H9 (cell line): ENCODE data around the gene INPP5A. TPM values are rescaled to one million over a fixed set of nuclear protein-coding genes. Genes with fewer than 3 reads are reported as not detected.
A peak's percentile ranks its signal among the peaks of the same experiment; 100 is the strongest.

Source experiments
- DNase-seq: peaks from one replicate; pipeline ENCODE4 v3.0.0-alpha.2; 2017
- H2AFZ ChIP-seq: one replicate; pipeline ENCODE4 v1.6.1; 2013; ENCODE audit warnings: mild to moderate bottlenecking, low read length, control low read depth, moderate library complexity
- H2AK5ac ChIP-seq: 2 replicates; pipeline ENCODE4 v1.6.1; 2013; ENCODE audit warnings: low read length, control low read depth, mixed read lengths; ENCODE audit not compliant: insufficient read length
- H2BK120ac ChIP-seq: one replicate; pipeline ENCODE4 v1.6.1; 2013; ENCODE audit warnings: low read depth, mild to moderate bottlenecking, low read length, control low read depth, inconsistent platforms; ENCODE audit not compliant: poor library complexity, severe bottlenecking
- H2BK12ac ChIP-seq: 2 replicates; pipeline ENCODE4 v1.6.1; 2013; ENCODE audit warnings: low read length, control low read depth, mixed read lengths, low read depth; ENCODE audit not compliant: insufficient read length
- H2BK15ac ChIP-seq: 2 replicates; pipeline ENCODE4 v1.6.1; 2013; ENCODE audit warnings: low read depth, low read length, control low read depth
- H2BK20ac ChIP-seq: one replicate; pipeline ENCODE4 v1.6.1; 2013; ENCODE audit warnings: low read depth, mild to moderate bottlenecking, low read length, control low read depth, inconsistent platforms; ENCODE audit not compliant: poor library complexity, severe bottlenecking
- H2BK5ac ChIP-seq: 2 replicates; pipeline ENCODE4 v1.6.1; 2013; ENCODE audit warnings: low read length, control low read depth, mixed read lengths; ENCODE audit not compliant: insufficient read length
- H3K14ac ChIP-seq: 2 replicates; pipeline ENCODE4 v1.6.1; 2013; ENCODE audit warnings: low read length, control low read depth; ENCODE audit not compliant: insufficient read depth
- H3K18ac ChIP-seq: 2 replicates; pipeline ENCODE4 v1.6.1; 2013; ENCODE audit warnings: low read depth, mild to moderate bottlenecking, mixed read lengths, low read length, control low read depth; ENCODE audit not compliant: insufficient read length
- H3K23ac ChIP-seq: 2 replicates; pipeline ENCODE4 v1.6.1; 2013; ENCODE audit warnings: low read length, control low read depth, mixed read lengths, low read depth; ENCODE audit not compliant: insufficient read length
- H3K23me2 ChIP-seq: 2 replicates; pipeline ENCODE4 v1.6.1; 2013; ENCODE audit warnings: low read depth, mild to moderate bottlenecking, mixed read lengths, low read length, control low read depth; ENCODE audit not compliant: insufficient read length, poor library complexity, severe bottlenecking
- H3K27ac ChIP-seq: 2 replicates; pipeline ENCODE4 v1.5.1; 2013; ENCODE audit warnings: low read length, control low read depth, mixed read lengths, low read depth; ENCODE audit not compliant: insufficient read length
- H3K27me3 ChIP-seq: 2 replicates; pipeline ENCODE4 v1.6.1; 2013; ENCODE audit warnings: low read length, control low read depth, inconsistent platforms; ENCODE audit not compliant: insufficient read depth
- H3K4ac ChIP-seq: 2 replicates; pipeline ENCODE4 v1.6.1; 2013; ENCODE audit warnings: low read depth, mild to moderate bottlenecking, control low read depth, inconsistent platforms, low read length, moderate library complexity
- H3K4me1 ChIP-seq: 2 replicates; pipeline ENCODE4 v1.6.1; 2013; ENCODE audit warnings: low read length, control low read depth, inconsistent platforms; ENCODE audit not compliant: insufficient read depth
- H3K4me2 ChIP-seq: 2 replicates; pipeline ENCODE4 v1.6.1; 2013; ENCODE audit warnings: low read length, control low read depth, mixed read lengths; ENCODE audit not compliant: insufficient read length, insufficient read depth
- H3K56ac ChIP-seq: 2 replicates; pipeline ENCODE4 v1.6.1; 2013; ENCODE audit warnings: low read depth, mild to moderate bottlenecking, mixed read lengths, low read length, control low read depth; ENCODE audit not compliant: insufficient read length
- H3K79me1 ChIP-seq: 2 replicates; pipeline ENCODE4 v1.6.1; 2013; ENCODE audit warnings: low read depth, mild to moderate bottlenecking, moderate library complexity, low read length, control low read depth, inconsistent platforms; ENCODE audit not compliant: insufficient read depth, poor library complexity, severe bottlenecking
- H3K79me2 ChIP-seq: 2 replicates; pipeline ENCODE4 v1.6.1; 2013; ENCODE audit warnings: low read length, control low read depth, inconsistent platforms; ENCODE audit not compliant: insufficient read depth
- H3K9ac ChIP-seq: 2 replicates; pipeline ENCODE4 v1.6.1; 2013; ENCODE audit warnings: low read length, control low read depth, mixed read lengths; ENCODE audit not compliant: insufficient read length; ENCODE audit errors: extremely low read depth
- H3K9me3 ChIP-seq: one replicate; pipeline ENCODE4 v1.6.1; 2013; ENCODE audit warnings: low read depth, low read length, inconsistent platforms; ENCODE audit not compliant: control insufficient read depth
- H3T11ph ChIP-seq: one replicate; pipeline ENCODE4 v1.6.1; 2013; ENCODE audit warnings: mild to moderate bottlenecking, low read length, control low read depth, inconsistent platforms
- H4K20me1 ChIP-seq: one replicate; pipeline ENCODE4 v1.6.1; 2013; ENCODE audit not compliant: control insufficient read depth, insufficient read length, insufficient read depth
- H4K5ac ChIP-seq: 2 replicates; pipeline ENCODE4 v1.6.1; 2013; ENCODE audit warnings: low read depth, mild to moderate bottlenecking, mixed read lengths, low read length, control low read depth; ENCODE audit not compliant: insufficient read length
- H4K8ac ChIP-seq: replicated peaks from 2 replicates; pipeline ENCODE4 v1.6.1; 2013; ENCODE audit warnings: low read length, control low read depth, mixed read lengths, low read depth; ENCODE audit not compliant: insufficient read length
- H4K91ac ChIP-seq: 2 replicates; pipeline ENCODE4 v1.6.1; 2013; ENCODE audit warnings: low read depth, mild to moderate bottlenecking, moderate library complexity, mixed read lengths, low read length, control low read depth; ENCODE audit not compliant: insufficient read length
- H3K27ac Mint-ChIP-seq, 3 experiments: 2 replicates in 2 of 3; 3 replicates in 1 of 3; pipeline ENCODE4 v1.8.0; 2020 to 2021; ENCODE audit warnings: mixed read lengths in 3 of 3, mild to moderate bottlenecking in 1 of 3, moderate library complexity in 1 of 3
- H3K27me3 Mint-ChIP-seq: 2 replicates; pipeline ENCODE4 v1.8.0; 2021; ENCODE audit warnings: low read depth, mild to moderate bottlenecking, moderate library complexity, mixed read lengths
- H3K36me3 Mint-ChIP-seq, 3 experiments: 2 replicates in 2 of 3; 3 replicates in 1 of 3; pipeline ENCODE4 v1.8.0; 2020 to 2021; ENCODE audit warnings: low read depth in 3 of 3, mixed read lengths in 3 of 3; ENCODE audit not compliant: insufficient read depth in 1 of 3
- H3K4me1 Mint-ChIP-seq, 2 experiments: 2 replicates each; pipeline ENCODE4 v1.8.0; 2020; ENCODE audit warnings: mixed read lengths in 2 of 2
- H3K4me3 Mint-ChIP-seq, 2 experiments: 2 replicates in 1 of 2; 3 replicates in 1 of 2; pipeline ENCODE4 v1.8.0; 2020 to 2021; ENCODE audit warnings: mild to moderate bottlenecking in 2 of 2, mixed read lengths in 2 of 2, moderate library complexity in 1 of 2
- H3K9me3 Mint-ChIP-seq, 2 experiments: 2 replicates in 1 of 2; 3 replicates in 1 of 2; pipeline ENCODE4 v1.8.0; 2020; ENCODE audit warnings: mild to moderate bottlenecking in 2 of 2, mixed read lengths in 2 of 2, moderate library complexity in 1 of 2
- WGBS: extraction: QIAGEN DNeasy Blood & Tissue Kit; methylation state at CpG from one replicate; pipeline ENCODE4 v1.1.7; 2013; ENCODE audit warnings: missing lambda C conversion rate, low lambda C conversion rate, mixed read lengths; ENCODE audit not compliant: insufficient read length; ENCODE audit errors: extremely low coverage; 5-methylcytosine and 5-hydroxymethylcytosine counted together
- total RNA-seq: library from RNA; stranded (reverse); gene quantifications from 2 replicates; pipeline ENCODE4 v1.2.1, GENCODE V29; 2021
- TF ChIP-seq, protein P1 (sequence below): fragments of 200-600 bp; sonication (generic); conservative IDR thresholded peaks from 3 replicates; pipeline ENCODE4 v1.8.0; 2021; ENCODE audit warnings: antibody characterized with exemption, mild to moderate bottlenecking

Gene INPP5A
- total RNA-seq, 1 experiment from 2014 or later = 17.7 TPM

GRCh38 chr10:132640326-132641125 lies 102.9 kb downstream of the INPP5A start:
- Mint-ChIP-seq H3K27me3 (peaks cover 7% of the 10 kb centered on the region), H3K4me1 (peaks cover 6 to 11% of the 10 kb centered on the region in 2 experiments; a peak in 3 of 4 replicates), H3K27ac (no peak overlapping the region), H3K36me3 (no peaks in the 10 kb centered on the region), H3K4me3 (no peak overlapping the region), H3K9me3 (peaks cover 7 to 11% of the 10 kb centered on the region in 2 experiments; a peak in 3 of 5 replicates)
- Histone ChIP-seq H3K27me3 (no peaks in the 10 kb centered on the region), H3K14ac (no peak overlapping the region), H3K23me2 (no peaks in the 10 kb centered on the region), H4K8ac (no peak overlapping the region), H2AK5ac (no peak overlapping the region), H3K9me3 (no peaks in the 10 kb centered on the region), H2BK20ac (no peak overlapping the region), H3K27ac (no peak overlapping the region), H2BK12ac (no peak overlapping the region), H3K18ac (no peak overlapping the region), H3K23ac (no peak overlapping the region), H2BK120ac (no peak overlapping the region), H3T11ph (no peak overlapping the region), H3K4me1 (no peaks in the 10 kb centered on the region; the same call in 1 of the 2 replicates), H3K79me1 (no peaks in the 10 kb centered on the region), H4K91ac (no peak overlapping the region), H3K4ac (no peak overlapping the region), H3K56ac (no peak overlapping the region), H2BK5ac (no peak overlapping the region), H3K4me2 (no peak overlapping the region), H4K20me1 (no peaks in the 10 kb centered on the region), H2AFZ (no peak overlapping the region), H3K79me2 (no peaks in the 10 kb centered on the region), H4K5ac (no peak overlapping the region), H3K9ac (no peak overlapping the region), H2BK15ac (no peak overlapping the region)
- TF ChIP-seq, protein P1, sequence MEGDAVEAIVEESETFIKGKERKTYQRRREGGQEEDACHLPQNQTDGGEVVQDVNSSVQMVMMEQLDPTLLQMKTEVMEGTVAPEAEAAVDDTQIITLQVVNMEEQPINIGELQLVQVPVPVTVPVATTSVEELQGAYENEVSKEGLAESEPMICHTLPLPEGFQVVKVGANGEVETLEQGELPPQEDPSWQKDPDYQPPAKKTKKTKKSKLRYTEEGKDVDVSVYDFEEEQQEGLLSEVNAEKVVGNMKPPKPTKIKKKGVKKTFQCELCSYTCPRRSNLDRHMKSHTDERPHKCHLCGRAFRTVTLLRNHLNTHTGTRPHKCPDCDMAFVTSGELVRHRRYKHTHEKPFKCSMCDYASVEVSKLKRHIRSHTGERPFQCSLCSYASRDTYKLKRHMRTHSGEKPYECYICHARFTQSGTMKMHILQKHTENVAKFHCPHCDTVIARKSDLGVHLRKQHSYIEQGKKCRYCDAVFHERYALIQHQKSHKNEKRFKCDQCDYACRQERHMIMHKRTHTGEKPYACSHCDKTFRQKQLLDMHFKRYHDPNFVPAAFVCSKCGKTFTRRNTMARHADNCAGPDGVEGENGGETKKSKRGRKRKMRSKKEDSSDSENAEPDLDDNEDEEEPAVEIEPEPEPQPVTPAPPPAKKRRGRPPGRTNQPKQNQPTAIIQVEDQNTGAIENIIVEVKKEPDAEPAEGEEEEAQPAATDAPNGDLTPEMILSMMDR = no peak
- peak; percentile 14 for DNase-seq
- WGBS = no CpG with 5 or more reads among the region's 29 CpGs
